A673 (cell line): Measurements from ENCODE around the gene ABCB9.

Experiments
- CTCF ChIP-seq: fragments of 300-800, 200-600 bp; sonication (generic); conservative IDR thresholded peaks from 2 replicates; pipeline ENCODE4 v1.5.1; 2017; ENCODE audit warnings: low read depth, mild to moderate bottlenecking, antibody characterized with exemption, low read length, moderate library complexity, mixed read lengths
- EZH2 ChIP-seq: fragments of 200-600 bp; sonication (generic); IDR thresholded peaks from 2 replicates; pipeline ENCODE4 v1.6.1; 2017; ENCODE audit warnings: borderline replicate concordance, low read depth, mild to moderate bottlenecking, mixed read lengths, antibody characterized with exemption, low read length; ENCODE audit not compliant: poor library complexity, severe bottlenecking

DNA sequence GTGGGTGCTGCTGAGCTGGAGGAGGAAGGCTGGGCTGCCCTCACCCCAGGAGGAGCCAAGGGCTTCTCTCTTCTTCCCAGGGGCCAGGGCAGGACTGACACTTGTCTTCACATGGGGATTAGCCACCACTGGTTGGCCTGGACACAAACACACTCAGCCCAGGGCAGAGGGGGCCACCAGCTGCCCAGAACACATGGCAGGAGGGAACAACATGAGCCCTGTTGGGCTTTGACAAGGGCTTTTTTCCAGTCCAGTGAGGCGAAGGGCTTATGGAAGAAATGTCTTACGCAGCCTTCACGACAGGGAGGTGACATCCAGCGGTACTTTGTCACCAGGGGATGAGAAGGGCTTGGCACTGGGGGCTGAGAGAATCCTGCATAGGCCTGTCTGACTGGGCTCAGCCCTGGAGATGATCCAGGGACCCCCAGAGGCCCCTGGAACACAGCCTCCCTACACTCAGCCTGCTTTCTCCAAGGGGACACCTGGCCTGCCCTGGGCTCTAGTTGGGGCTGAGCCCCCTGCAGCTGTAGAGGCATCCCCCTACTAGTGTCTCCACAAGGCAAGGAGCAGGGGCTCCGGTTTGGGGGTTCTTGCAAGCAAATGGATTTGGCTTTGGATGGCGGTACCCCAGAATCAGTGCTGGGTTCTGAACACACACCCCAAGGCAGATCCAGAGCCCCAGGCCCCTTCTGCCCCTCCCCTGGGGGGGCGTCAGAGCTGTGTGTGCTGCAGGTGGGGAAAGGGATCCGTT is 33.1 kb upstream of the ABCB9 start:
- TF ChIP-seq CTCF (no peak), EZH2 (no peak)
